OCI-LY1 (cell line): ENCODE results near the gene ARHGEF10L.

ENCODE experiments used
- H2AFZ ChIP-seq: fragments of 200-600 bp; sonication (generic), shearing (Covaris generic); 2 replicates; pipeline ENCODE4 v1.6.0; 2014; ENCODE audit warnings: antibody characterized with exemption, mild to moderate bottlenecking, low read length
- H3F3A ChIP-seq: fragments of 200-600 bp; sonication (generic), shearing (Covaris generic); 2 replicates; pipeline ENCODE4 v1.6.0; 2014; ENCODE audit warnings: mild to moderate bottlenecking, antibody characterized with exemption, low read length, moderate library complexity; ENCODE audit not compliant: insufficient read depth
- H3K27ac ChIP-seq: fragments of 200-600 bp; sonication (generic); 2 replicates; pipeline ENCODE4 v1.5.1; 2014; ENCODE audit warnings: low read length, mixed run types, mild to moderate bottlenecking, low read depth; ENCODE audit not compliant: poor library complexity, severe bottlenecking
- H3K27me3 ChIP-seq: fragments of 200-600 bp; sonication (generic); 2 replicates; pipeline ENCODE4 v1.6.0; 2014; ENCODE audit warnings: antibody characterized with exemption, mild to moderate bottlenecking, low read length, moderate library complexity; ENCODE audit not compliant: insufficient read depth
- H3K36me3 ChIP-seq: fragments of 200-600 bp; sonication (generic); 2 replicates; pipeline ENCODE4 v1.6.1; 2014; ENCODE audit warnings: mild to moderate bottlenecking, antibody characterized with exemption, low read length, moderate library complexity, mixed read lengths; ENCODE audit not compliant: insufficient read depth
- H3K4me1 ChIP-seq: fragments of 200-600 bp; sonication (generic); 2 replicates; pipeline ENCODE4 v1.5.1; 2014; ENCODE audit warnings: mild to moderate bottlenecking, low read length, moderate library complexity; ENCODE audit not compliant: insufficient read depth, severe bottlenecking
- H3K4me2 ChIP-seq: fragments of 200-600 bp; sonication (generic), shearing (Covaris generic); 2 replicates; pipeline ENCODE4 v1.6.1; 2014; ENCODE audit warnings: low read length
- H3K4me3 ChIP-seq: fragments of 200-600 bp; sonication (generic); 2 replicates; pipeline ENCODE4 v1.5.1; 2014; ENCODE audit warnings: low read length, low read depth, mild to moderate bottlenecking, mixed read lengths; ENCODE audit not compliant: poor library complexity, severe bottlenecking
- H3K79me2 ChIP-seq: fragments of 200-600 bp; shearing (Covaris generic); 2 replicates; pipeline ENCODE4 v1.6.1; 2016; ENCODE audit warnings: mixed run types, low read length, mixed read lengths; ENCODE audit not compliant: insufficient read depth
- H3K9ac ChIP-seq: fragments of 200-600 bp; sonication (generic), shearing (Covaris generic); 2 replicates; pipeline ENCODE4 v1.6.1; 2014; ENCODE audit warnings: mild to moderate bottlenecking, low read length, mixed read lengths
- H3K9me2 ChIP-seq: fragments of 200-600 bp; sonication (generic), shearing (Covaris generic); 2 replicates; pipeline ENCODE4 v1.6.1; 2014; ENCODE audit warnings: low read depth, mild to moderate bottlenecking, low read length, mixed read lengths
- H3K9me3 ChIP-seq: fragments of 200-600 bp; shearing (Covaris generic); 2 replicates; pipeline ENCODE4 v1.6.1; 2014; ENCODE audit warnings: low read length, mixed read lengths
- H4K20me1 ChIP-seq: fragments of 200-600 bp; sonication (generic), shearing (Covaris generic); 2 replicates; pipeline ENCODE4 v1.6.0; 2016; ENCODE audit warnings: mild to moderate bottlenecking, low read length; ENCODE audit not compliant: insufficient read depth
- EZH2 ChIP-seq: fragments of 200-600 bp; sonication (generic), shearing (Covaris generic); IDR thresholded peaks from 2 replicates; pipeline ENCODE4 v1.8.0; 2017; ENCODE audit warnings: borderline replicate concordance, mixed run types, mild to moderate bottlenecking, antibody characterized with exemption, low read length, moderate library complexity, mixed read lengths
- TF ChIP-seq, protein P1 (sequence below): fragments of 200-600 bp; sonication (generic), shearing (Covaris generic); IDR thresholded peaks from 2 replicates; pipeline ENCODE4 v1.5.1; 2017; ENCODE audit warnings: mild to moderate bottlenecking, antibody characterized with exemption, low read length, moderate library complexity, mixed read lengths

ARHGEF10L gene

DNA sequence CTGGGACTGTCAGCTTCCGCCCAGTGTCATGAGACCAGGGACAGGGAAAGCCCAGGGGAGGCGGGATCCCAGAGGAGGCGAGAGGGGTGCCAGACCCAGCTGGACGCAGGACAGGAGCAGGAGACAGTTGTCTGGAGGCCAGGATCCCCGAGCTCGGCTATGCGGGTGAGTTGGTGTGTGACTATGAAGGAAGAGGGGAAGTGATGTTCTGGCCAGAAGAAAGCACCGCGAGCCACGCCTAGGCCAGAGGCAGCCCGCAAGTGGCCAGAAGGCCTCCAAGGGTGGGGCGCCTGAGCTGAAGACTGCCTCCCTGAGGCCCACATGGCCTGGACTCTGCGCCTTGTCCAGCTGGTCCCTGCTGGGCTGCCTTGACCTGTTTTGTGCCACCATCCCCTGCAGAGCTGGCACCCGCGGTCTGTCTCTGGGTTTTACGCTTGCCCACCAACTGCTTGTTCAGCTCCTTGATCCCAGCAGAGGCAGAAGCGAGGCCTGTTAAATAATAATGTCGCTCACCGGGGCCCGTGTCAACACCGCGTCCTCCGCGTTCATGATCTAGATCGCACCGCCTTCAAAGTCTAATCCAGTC, 130.5 kb downstream of the ARHGEF10L start:
- Histone ChIP-seq H3K9me2 (no peaks in the 10 kb centered on the region), H3K4me3 (no peak overlapping the region)

DNA sequence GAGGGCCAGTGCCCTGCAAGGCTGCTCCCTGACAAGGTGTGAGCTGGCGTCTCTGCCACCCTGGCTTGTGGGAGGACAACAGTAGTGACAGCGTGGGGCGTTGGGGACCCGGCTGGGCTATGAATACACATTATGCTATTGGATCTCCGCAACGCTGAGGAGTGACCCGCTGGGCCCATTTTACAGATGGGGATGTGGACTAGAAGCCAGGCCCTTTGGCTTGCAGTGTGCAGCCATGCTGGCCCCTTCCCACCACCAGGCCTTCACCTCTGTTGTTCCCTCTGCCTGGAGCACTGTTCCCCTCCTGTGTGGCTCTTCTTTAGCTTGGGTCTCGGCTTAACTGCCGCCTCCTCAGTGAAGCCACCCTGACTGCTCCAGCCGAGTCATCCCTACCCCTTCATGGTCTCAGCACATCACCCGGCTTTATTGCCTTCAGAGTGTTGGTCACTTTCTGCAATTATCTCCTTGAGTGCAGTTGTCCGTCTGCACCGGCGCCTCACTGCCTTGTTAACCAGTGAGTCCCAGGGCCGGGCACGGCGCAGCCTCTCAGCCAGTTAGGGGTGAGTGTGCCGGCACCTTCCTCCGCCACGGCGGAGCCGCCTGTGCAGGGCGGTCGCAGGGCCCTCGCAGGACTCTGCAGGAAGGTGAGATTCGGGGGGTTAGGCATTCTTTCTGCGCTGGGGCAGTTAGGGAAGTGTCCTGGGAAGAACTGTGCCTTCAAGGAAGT, 131.3 kb downstream of the ARHGEF10L start:
- H3K27ac ChIP-seq: no peak overlapping the region

More for the DNA sequence above, 130.5 kb downstream of the ARHGEF10L start:
- no peaks in the 10 kb centered on the region for H3K9me3 ChIP-seq
- H3K36me3 ChIP-seq: no peaks in the 10 kb centered on the region
- no peak overlapping the region for H3K4me2 ChIP-seq
- no peaks in the 10 kb centered on the region for H4K20me1 ChIP-seq
- no peak overlapping the region for H2AFZ ChIP-seq
- H3K79me2 ChIP-seq: no peaks in the 10 kb centered on the region
- TF ChIP-seq, protein P1, sequence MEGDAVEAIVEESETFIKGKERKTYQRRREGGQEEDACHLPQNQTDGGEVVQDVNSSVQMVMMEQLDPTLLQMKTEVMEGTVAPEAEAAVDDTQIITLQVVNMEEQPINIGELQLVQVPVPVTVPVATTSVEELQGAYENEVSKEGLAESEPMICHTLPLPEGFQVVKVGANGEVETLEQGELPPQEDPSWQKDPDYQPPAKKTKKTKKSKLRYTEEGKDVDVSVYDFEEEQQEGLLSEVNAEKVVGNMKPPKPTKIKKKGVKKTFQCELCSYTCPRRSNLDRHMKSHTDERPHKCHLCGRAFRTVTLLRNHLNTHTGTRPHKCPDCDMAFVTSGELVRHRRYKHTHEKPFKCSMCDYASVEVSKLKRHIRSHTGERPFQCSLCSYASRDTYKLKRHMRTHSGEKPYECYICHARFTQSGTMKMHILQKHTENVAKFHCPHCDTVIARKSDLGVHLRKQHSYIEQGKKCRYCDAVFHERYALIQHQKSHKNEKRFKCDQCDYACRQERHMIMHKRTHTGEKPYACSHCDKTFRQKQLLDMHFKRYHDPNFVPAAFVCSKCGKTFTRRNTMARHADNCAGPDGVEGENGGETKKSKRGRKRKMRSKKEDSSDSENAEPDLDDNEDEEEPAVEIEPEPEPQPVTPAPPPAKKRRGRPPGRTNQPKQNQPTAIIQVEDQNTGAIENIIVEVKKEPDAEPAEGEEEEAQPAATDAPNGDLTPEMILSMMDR: no peak
- no peak for TF ChIP-seq EZH2
- no peaks in the 10 kb centered on the region for H3K4me1 ChIP-seq
- no peaks in the 10 kb centered on the region for H3K27me3 ChIP-seq
- H3K9ac ChIP-seq: no peak overlapping the region
- H3F3A ChIP-seq: no peaks in the 10 kb centered on the region
- no peak overlapping the region for H3K27ac ChIP-seq

DNA sequence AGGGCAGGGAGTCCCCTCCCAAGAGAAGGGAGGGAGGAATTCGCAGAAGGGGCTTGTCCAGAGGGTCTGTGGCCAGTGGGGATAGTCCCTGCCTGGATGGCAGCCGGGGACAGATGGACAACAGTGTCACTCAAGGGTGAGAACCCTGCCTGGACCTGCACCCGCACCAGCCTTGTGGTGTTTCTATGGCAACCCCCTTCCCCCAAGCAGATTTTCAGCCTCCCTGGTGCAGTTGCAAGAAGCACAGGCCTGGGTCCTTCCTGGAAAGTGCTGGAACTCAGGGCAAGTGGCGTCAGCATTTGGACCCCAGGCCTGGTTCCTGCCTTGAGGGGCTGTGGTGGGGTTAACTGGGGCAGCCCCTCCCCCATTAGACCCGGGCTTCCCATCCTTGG, 131.8 kb downstream of the ARHGEF10L start:
- Histone ChIP-seq H3K4me3 (no peak overlapping the region), H3F3A (no peaks in the 10 kb centered on the region), H4K20me1 (no peaks in the 10 kb centered on the region), H3K36me3 (no peaks in the 10 kb centered on the region), H3K4me1 (no peaks in the 10 kb centered on the region), H3K9me2 (no peaks in the 10 kb centered on the region), H2AFZ (no peak overlapping the region), H3K27me3 (no peaks in the 10 kb centered on the region), H3K9me3 (no peaks in the 10 kb centered on the region), H3K9ac (no peak overlapping the region), H3K79me2 (no peaks in the 10 kb centered on the region), H3K4me2 (no peak overlapping the region), H3K27ac (no peak overlapping the region)
- no peak for TF ChIP-seq EZH2
- TF ChIP-seq, protein P1: no peak

More for the DNA sequence above, 131.3 kb downstream of the ARHGEF10L start:
- no peaks in the 10 kb centered on the region for H3K9me3 ChIP-seq
- no peaks in the 10 kb centered on the region for H3K36me3 ChIP-seq
- no peak overlapping the region for H2AFZ ChIP-seq
- no peaks in the 10 kb centered on the region for H3K9me2 ChIP-seq
- H3K4me3 ChIP-seq: no peak overlapping the region
- H3F3A ChIP-seq: no peaks in the 10 kb centered on the region
- H3K4me1 ChIP-seq: no peaks in the 10 kb centered on the region
- H3K79me2 ChIP-seq: no peaks in the 10 kb centered on the region
- no peak overlapping the region for H3K4me2 ChIP-seq
- TF ChIP-seq, protein P1: no peak
- TF ChIP-seq EZH2: no peak
- no peaks in the 10 kb centered on the region for H3K27me3 ChIP-seq
- no peak overlapping the region for H3K9ac ChIP-seq
- H4K20me1 ChIP-seq: no peaks in the 10 kb centered on the region
